ENCODE measurements around the gene TRIM8.

Gene TRIM8

GRCh38 chr10:102644066-102644645 is at the start of gene TRIM8:
TRIM8 (plus strand) TSS chr10:102644479; CDS start chr10:102644618, 139 bp downstream.
- DNase-seq (ENCODE audit: low spot score): peak; percentile 50

GRCh38 chr10:102595293-102595692 is 49.0 kb upstream of the TRIM8 start:
- no peak for DNase-seq (ENCODE audit: low spot score)

GRCh38 chr10:102595897-102596296 is 48.4 kb upstream of the TRIM8 start:
- no peak for DNase-seq (ENCODE audit: low spot score)

GRCh38 chr10:102596506-102596971 is 47.7 kb upstream of the TRIM8 start:
- DNase-seq (ENCODE audit: low spot score): peak; percentile 71

GRCh38 chr10:102597131-102597991 is 46.9 kb upstream of the TRIM8 start:
- no peak for DNase-seq (ENCODE audit: low spot score)

- no peak for DNase-seq (ENCODE audit: low spot score)
Measured at GRCh38 chr10:102598243-102598642, 46.0 kb upstream of the TRIM8 start.

GRCh38 chr10:102599565-102600327 is 44.5 kb upstream of the TRIM8 start:
- DNase-seq (ENCODE audit: low spot score): no peak

- no peak for DNase-seq (ENCODE audit: low spot score)
Measured at GRCh38 chr10:102600816-102601215, 43.5 kb upstream of the TRIM8 start.

- no peak for DNase-seq (ENCODE audit: low spot score)
Measured at GRCh38 chr10:102601639-102602038, 42.6 kb upstream of the TRIM8 start.

- no peak for DNase-seq (ENCODE audit: low spot score)
Measured at GRCh38 chr10:102602272-102603045, 41.8 kb upstream of the TRIM8 start.

GRCh38 chr10:102603946-102604345 is 40.3 kb upstream of the TRIM8 start:
- no peak for DNase-seq (ENCODE audit: low spot score)

GRCh38 chr10:102604439-102604841 is 39.8 kb upstream of the TRIM8 start:
- DNase-seq (ENCODE audit: low spot score): peak; percentile 22

GRCh38 chr10:102605712-102606111 is 38.6 kb upstream of the TRIM8 start:
- DNase-seq (ENCODE audit: low spot score): peak; percentile 12

- no peak for DNase-seq (ENCODE audit: low spot score)
Measured at GRCh38 chr10:102608487-102608886, 35.8 kb upstream of the TRIM8 start.

GRCh38 chr10:102610441-102610887 is 33.8 kb upstream of the TRIM8 start:
- no peak for DNase-seq (ENCODE audit: low spot score)

GRCh38 chr10:102611514-102612087 is 32.7 kb upstream of the TRIM8 start:
- no peak for DNase-seq (ENCODE audit: low spot score)

- DNase-seq (ENCODE audit: low spot score): no peak
Measured at GRCh38 chr10:102612964-102613275, 31.4 kb upstream of the TRIM8 start.

GRCh38 chr10:102613286-102613685 is 31.0 kb upstream of the TRIM8 start:
- DNase-seq (ENCODE audit: low spot score): no peak

GRCh38 chr10:102613785-102614184 is 30.5 kb upstream of the TRIM8 start:
- DNase-seq (ENCODE audit: low spot score): no peak

GRCh38 chr10:102614888-102615287 is 29.4 kb upstream of the TRIM8 start:
- no peak for DNase-seq (ENCODE audit: low spot score)

GRCh38 chr10:102615361-102615760 is 28.9 kb upstream of the TRIM8 start:
- no peak for DNase-seq (ENCODE audit: low spot score)
